ENCODE measurements around the gene ADAM11.
"Not testable (repeated sequence)": the region's sequence is repeated elsewhere in the genome, so short reads cannot be mapped to it uniquely, and the experiment has no call there.

ADAM11 gene

DNA sequence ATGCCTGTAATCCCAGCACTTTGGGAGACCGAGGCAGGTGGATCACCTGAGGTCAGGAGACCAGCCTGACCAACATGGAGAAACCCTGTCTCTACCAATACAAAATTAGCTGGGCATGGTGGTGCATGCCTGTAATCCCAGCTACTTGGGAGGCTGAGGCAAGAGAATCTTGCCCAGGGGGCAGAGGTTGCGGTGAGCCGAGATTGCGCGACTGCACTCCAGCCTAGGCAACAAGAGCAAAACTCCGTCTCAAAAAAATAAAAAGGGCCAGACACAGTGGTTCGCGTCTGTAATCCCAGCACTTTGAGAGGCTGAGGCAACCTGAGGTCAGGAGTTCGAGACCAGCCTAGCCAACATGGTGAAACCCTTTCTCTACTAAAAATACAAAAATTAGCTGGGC is 66.4 kb downstream of the ADAM11 start:
- peaks cover 40% of the 10 kb centered on the region for H3K27me3 Mint-ChIP-seq
- not testable (repeated sequence) for ATAC-seq, H3K9me3 Mint-ChIP-seq, H3K4me1 Mint-ChIP-seq, H3K4me3 Mint-ChIP-seq, H3K27ac Mint-ChIP-seq, H3K36me3 Mint-ChIP-seq

DNA sequence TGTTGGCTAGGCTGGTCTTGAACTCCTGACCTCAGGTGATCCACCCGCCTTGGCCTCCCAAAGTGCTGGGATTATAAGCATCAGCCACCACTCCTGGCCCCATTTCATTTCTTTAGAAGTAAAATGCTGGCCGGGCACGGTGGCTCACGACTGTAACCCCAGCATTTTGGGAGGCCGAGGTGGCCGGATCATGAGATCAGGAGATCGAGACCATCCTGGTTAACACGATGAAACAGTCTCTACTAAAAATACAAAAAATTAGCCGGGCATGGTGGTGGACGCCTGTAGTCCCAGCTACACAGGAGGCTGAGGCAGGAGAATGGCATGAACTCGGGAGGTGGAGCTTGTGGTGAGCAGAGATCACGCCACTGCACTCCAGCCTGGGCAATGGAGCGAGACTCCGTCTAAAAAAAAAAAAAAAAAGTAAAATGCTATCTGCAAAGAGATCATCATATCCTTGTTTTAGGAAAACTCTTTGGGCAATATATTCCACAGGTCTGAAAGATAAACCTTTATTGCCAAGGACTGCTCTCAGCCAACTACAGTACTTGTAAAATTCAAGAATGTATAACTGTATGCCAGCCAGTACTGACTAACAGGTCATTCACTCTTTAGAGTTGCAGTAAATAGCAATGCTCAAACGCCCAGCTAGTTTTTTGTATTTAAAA is 67.5 kb downstream of the ADAM11 start:
- Mint-ChIP-seq H3K27me3 (peaks cover 40% of the 10 kb centered on the region), H3K4me1 (peaks cover 10% of the 10 kb centered on the region), H3K9me3 (no peaks in the 10 kb centered on the region), H3K27ac (no peak overlapping the region), H3K4me3 (no peak overlapping the region), H3K36me3 (no peaks in the 10 kb centered on the region)
- no peak for ATAC-seq

DNA sequence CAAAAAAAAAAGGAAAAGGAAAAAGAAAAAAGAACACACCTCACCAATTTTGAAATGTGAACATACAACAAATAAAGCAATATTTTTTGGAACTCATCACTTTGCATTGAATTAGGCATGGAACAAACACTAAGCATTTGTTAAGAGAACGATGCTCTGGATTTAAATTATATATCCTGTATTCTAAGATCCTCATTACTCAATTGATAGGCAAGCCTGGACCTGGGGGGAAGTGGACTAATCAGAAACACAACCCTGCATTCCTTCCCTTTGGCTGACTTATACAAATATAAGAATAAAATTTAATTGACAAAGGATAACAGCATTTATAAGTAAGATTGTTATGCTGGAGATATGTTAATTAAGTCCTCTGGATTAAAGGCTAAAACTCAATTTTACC is 69.1 kb downstream of the ADAM11 start:
- no peak for ATAC-seq
- Mint-ChIP-seq H3K4me3 (no peak overlapping the region), H3K27ac (no peak overlapping the region), H3K9me3 (no peaks in the 10 kb centered on the region), H3K4me1 (peaks cover 10% of the 10 kb centered on the region), H3K27me3 (peaks cover 51% of the 10 kb centered on the region), H3K36me3 (no peaks in the 10 kb centered on the region)

DNA sequence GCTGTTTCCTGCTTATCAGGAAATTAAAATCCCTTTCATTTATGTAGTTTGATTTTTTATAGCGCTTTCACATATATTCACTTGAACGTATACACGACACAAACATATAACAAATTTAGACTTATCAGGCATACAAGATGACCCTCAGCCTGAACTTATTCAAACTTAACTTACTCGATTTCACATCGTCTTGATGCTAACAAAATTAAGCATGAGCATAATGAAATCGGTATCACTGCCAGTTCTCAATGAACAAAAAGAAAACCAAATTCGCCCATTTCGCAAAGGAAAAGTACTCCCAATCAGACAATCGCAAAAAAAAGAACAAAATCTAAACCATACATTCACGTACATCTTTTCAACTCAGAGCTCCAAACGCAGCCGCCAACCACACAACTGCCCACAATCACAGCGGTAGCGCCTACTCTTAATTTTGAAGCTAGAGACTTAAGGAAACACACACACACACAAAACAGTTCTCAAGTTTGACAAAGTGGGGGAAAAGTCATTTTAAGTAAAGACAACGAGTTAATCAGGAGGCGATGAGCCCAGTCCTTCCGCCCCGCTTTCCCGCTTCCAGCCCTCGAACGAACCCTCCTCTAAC is 70.2 kb downstream of the ADAM11 start:
- H3K4me3 Mint-ChIP-seq: peak overlapping the region; percentile 75

DNA sequence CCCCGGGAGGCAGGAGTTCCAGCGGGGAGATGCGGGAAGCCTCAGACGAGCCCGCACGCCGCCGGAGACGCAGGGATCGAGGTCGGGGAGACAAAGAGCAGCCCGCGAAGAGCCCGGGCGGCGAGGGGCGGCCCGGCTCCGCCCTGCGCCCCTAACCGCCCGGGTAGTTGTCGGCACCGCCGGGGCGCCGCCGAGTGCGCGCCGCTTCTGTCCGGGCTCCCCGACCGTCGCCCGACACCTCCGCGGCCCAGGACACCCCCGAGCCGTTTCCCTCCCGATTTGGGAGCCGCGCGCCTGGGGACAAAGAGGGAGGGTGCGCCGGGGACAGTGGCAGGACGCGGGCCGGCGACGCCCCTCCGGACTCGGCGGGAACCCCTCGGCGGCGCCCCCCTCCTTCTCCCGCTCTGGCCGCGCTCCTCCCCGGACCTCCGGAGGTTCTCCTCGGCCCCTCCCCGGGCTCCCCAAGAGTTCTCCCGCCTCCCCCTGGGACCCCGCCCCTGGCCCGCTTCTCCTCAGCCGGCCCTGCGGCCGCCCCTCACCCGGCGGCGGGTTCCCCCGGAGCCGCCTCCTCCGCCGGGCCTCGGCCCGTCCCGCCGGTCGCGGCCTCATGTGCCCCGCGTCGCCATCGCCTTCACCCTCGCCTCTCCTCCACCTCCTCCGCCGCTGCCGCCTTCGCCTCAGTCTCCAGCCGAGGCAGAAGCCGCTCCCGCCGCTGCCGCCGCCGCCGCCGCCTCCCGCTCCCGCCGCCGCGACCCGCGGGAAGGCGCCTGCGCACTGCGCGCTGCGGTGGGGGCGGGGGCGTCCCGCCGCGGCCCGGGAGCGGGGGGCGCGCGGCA is 71.0 kb downstream of the ADAM11 start, which contains the start of gene GJC1:
GJC1 (minus strand) TSS at position 765 of the 836 bp plus-strand sequence. CDS start 24,470 bp downstream, outside the sequence.
- peak; percentile 36 for ATAC-seq
- Mint-ChIP-seq H3K27ac (no peak within 1 kb of the TSS), H3K36me3 (no peaks in the 10 kb centered on the region), H3K4me1 (peaks cover 10% of the 10 kb centered on the region), H3K9me3 (no peaks in the 10 kb centered on the region), H3K4me3 (peak within 1 kb of the TSS; percentile 75), H3K27me3 (peaks cover 54% of the 10 kb centered on the region)

More for the DNA sequence above, 70.2 kb downstream of the ADAM11 start:
- ATAC-seq: no peak
- no peaks in the 10 kb centered on the region for H3K36me3 Mint-ChIP-seq
- peaks cover 54% of the 10 kb centered on the region for H3K27me3 Mint-ChIP-seq
- H3K27ac Mint-ChIP-seq: no peak overlapping the region
- H3K4me1 Mint-ChIP-seq: peaks cover 10% of the 10 kb centered on the region
- no peaks in the 10 kb centered on the region for H3K9me3 Mint-ChIP-seq

DNA sequence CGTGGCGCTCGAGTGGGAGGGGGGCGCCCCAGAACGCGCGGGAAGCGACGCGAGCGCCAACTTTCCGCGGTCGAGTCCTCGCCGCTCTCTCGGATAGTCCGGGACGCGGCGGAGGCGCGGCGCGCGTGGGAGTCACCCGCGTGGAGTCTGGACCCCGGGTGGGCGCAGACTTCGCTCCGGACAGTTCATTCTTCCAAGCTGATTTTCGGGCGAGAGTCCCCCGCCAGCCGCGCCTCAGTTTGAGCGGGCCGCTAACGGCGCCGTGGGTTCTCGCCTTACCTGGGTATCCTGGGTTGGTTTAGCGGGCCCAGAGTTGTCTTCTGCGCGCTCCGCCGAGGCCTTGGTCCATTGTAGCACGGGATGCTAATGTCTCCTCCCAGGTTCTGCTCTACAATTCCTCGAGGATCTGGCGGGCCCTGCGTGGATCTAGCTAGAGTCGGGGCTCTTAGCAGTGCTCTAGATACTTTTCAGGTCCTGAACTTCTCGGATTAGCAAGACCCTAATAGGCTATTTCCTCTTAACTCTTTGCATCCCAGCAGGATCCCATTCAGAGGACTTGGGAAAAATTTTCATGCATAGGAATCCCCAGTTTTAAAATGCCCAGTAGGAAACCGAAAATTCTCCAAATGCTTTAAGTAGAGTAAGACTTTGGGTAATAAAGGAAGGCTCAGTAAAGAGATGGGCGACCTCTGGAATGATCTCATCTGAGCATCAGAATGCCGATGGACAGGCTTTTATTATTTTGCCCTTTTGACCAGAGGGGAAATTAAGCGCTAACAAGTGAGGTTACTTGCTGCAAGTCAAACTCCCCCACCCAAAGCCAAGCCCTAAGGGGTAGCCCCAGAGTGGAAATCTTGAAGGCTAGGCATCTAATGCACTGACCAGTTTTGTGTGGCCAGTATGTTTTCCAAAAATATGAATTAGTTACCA is 71.8 kb downstream of the ADAM11 start:
- Mint-ChIP-seq H3K4me3 (peak overlapping the region; percentile 68), H3K36me3 (no peaks in the 10 kb centered on the region), H3K27ac (no peak overlapping the region), H3K9me3 (no peaks in the 10 kb centered on the region), H3K27me3 (peaks cover 63% of the 10 kb centered on the region), H3K4me1 (peaks cover 10% of the 10 kb centered on the region)
- ATAC-seq: no peak

DNA sequence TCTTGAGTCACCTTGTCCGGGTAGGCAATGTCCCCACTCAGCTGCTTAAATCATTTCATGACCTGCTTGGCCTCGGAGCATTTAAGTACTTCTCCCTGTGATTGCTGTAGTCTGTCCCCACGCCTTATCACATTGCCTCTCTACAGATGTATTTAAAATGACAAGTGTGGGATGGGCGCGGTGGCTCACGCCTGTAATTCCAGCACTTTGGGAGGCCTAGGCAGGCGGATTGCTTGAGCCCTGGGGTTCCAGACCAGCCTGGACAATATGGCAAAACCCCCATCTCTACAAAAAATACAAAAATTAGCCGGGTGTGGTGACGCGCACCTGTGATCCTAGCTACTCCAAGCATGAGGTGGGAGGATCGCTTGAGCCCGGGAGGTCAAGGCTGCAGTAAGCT is 72.6 kb downstream of the ADAM11 start:
- Mint-ChIP-seq H3K9me3 (no peaks in the 10 kb centered on the region), H3K4me1 (peaks cover 10% of the 10 kb centered on the region), H3K27ac (no peak overlapping the region), H3K4me3 (no peak overlapping the region), H3K36me3 (no peaks in the 10 kb centered on the region), H3K27me3 (peaks cover 64% of the 10 kb centered on the region)
- ATAC-seq: no peak
